ENCODE data around the gene BCR. TPM values are rescaled to one million over a fixed set of nuclear protein-coding genes. Genes with fewer than 3 reads are reported as not detected.

Gene BCR
- total and polyA plus RNA-seq, 2 of the 4 experiments (the other 2 are of a cell fraction): 28.9 to 44.6 TPM

- no peak overlapping the region for H3K9ac ChIP-seq (ENCODE audit: low read depth, low read length)
- no peak overlapping the region for H4K8ac ChIP-seq (ENCODE audit: low read depth in 2 of 2, low read length in 2 of 2)
- no peak overlapping the region for H3K4me2 ChIP-seq (ENCODE audit: low read depth, low read length)
- H4K5ac ChIP-seq (ENCODE audit: low read depth, low read length): no peak overlapping the region
- H2BK120ac ChIP-seq (ENCODE audit: low read depth, low read length): no peak overlapping the region
- no peak for TF ChIP-seq CTCF (conservative IDR thresholded peaks at IDR 0.05; ENCODE audit: low read depth, low read length)
- ATAC-seq (ENCODE audit: low read depth): no peak
- no peaks in the 10 kb centered on the region; the same call in 1 of the 2 replicates for H3K4me1 ChIP-seq (ENCODE audit: control insufficient read depth, insufficient read depth, low read length)
- H3K27ac ChIP-seq (ENCODE audit: insufficient read depth, low read length): no peak overlapping the region
- in situ Hi-C loops (cut with MboI; ENCODE audit: low sequenced_read_pairs): no loop called here
- H3K4ac ChIP-seq (ENCODE audit: low read depth, low read length): no peak overlapping the region
- H4K91ac ChIP-seq (ENCODE audit: insufficient read depth, low read depth, low read length): no peak overlapping the region
- no peak overlapping the region; the same call in 1 of the 2 replicates for H3K23ac ChIP-seq (ENCODE audit: low read depth, low read length)
- no peak overlapping the region for H2BK5ac ChIP-seq (ENCODE audit: low read depth, low read length, poor library complexity, severe bottlenecking)
- peaks cover 49% of the 10 kb centered on the region for H4K20me1 ChIP-seq (ENCODE audit: insufficient read depth, low read length)
- H3K27me3 ChIP-seq (ENCODE audit: control insufficient read depth, insufficient read depth, low read length): no peaks in the 10 kb centered on the region
- peaks cover 12 to 64% of the 10 kb centered on the region in 2 experiments for H3K79me1 ChIP-seq (ENCODE audit: low read depth in 1 of 2, low read length in 2 of 2)
- no peak overlapping the region for H3K18ac ChIP-seq (ENCODE audit: low read depth, low read length)
- no peak overlapping the region for H3K4me3 ChIP-seq (ENCODE audit: insufficient read depth, low read depth, low read length)
- H3K9me3 ChIP-seq (ENCODE audit: control insufficient read depth, insufficient read depth, low read length): no peaks in the 10 kb centered on the region
- POLR2A ChIA-PET (ENCODE audit: unreplicated experiment): interaction anchor here (0.6 kb wide), 1 partner anchor 35 kb away, joined by 7 read pairs; no protein-coding TSS in a partner anchor
- WGBS, 2 experiments (ENCODE audit: extremely low coverage in 2 of 2, insufficient read length in 1 of 2): no CpG with 5 or more reads among the region's 11 CpGs
- peaks cover 28% of the 10 kb centered on the region for H3K9me1 ChIP-seq (ENCODE audit: insufficient read depth, low read length)
- H3K14ac ChIP-seq (replicated peaks; ENCODE audit: low read depth, low read length): no peak overlapping the region
- peak overlapping the region; percentile 70 for H2AK9ac ChIP-seq (replicated peaks; ENCODE audit: low read depth, low read length, poor library complexity)
- H2AFZ ChIP-seq (replicated peaks; ENCODE audit: low read length, poor library complexity): peak overlapping the region; percentile 2
- no peak overlapping the region for H2AK5ac ChIP-seq (ENCODE audit: low read depth, low read length)
- H3K56ac ChIP-seq (ENCODE audit: extremely low read depth, insufficient read depth, low read length): no peak overlapping the region
- peaks cover 4% of the 10 kb centered on the region for H3K36me3 ChIP-seq (ENCODE audit: control insufficient read depth, insufficient read depth, low read length)
- CTCF ChIA-PET: no interaction called here
- no TSS peak for BruUV-seq (replicated peaks)
- H2BK20ac ChIP-seq (ENCODE audit: low read depth, low read length): no peak overlapping the region
- DNase-seq: no peak
- intact Hi-C loops (cut with micrococcal nuclease): no loop called here
- no peak overlapping the region for H2BK15ac ChIP-seq (ENCODE audit: low read depth, low read length)
- dilution Hi-C loops (cut with HindIII; ENCODE audit: low sequenced_read_pairs, unreplicated experiment): no loop called here
Observed at GRCh38 chr22:23204541-23205157, 24.3 kb downstream of the BCR start.

Data from IMR-90 (cell line).